VCaP (cell line): ENCODE measurements around the gene CCDC188.

Experiments
- H3K27ac ChIP-seq: fragments of 450-650 bp; 2 replicates; pipeline ENCODE4 v1.5.1; 2017
- CTCF ChIP-seq: fragments of 450-650 bp; conservative IDR thresholded peaks from 2 replicates; pipeline ENCODE4 v1.5.1; 2017; ENCODE audit warnings: mild to moderate bottlenecking, moderate library complexity

Gene CCDC188

GRCh38 chr22:20183101-20183500 is 32.2 kb upstream of the CCDC188 start:
- no peak overlapping the region for H3K27ac ChIP-seq
- TF ChIP-seq CTCF, result no peak

GRCh38 chr22:20182365-20182764 is 31.5 kb upstream of the CCDC188 start:
- H3K27ac ChIP-seq, result no peak overlapping the region
- no peak for TF ChIP-seq CTCF

- no peak overlapping the region for H3K27ac ChIP-seq
- TF ChIP-seq CTCF, result no peak
Observed at GRCh38 chr22:20181884-20182236, 31.0 kb upstream of the CCDC188 start.

- no peak for TF ChIP-seq CTCF
- H3K27ac ChIP-seq, result no peak overlapping the region
Observed at GRCh38 chr22:20181194-20181883, 30.5 kb upstream of the CCDC188 start.

GRCh38 chr22:20180640-20181039 is 29.8 kb upstream of the CCDC188 start:
- peak; percentile 14; the same call in 1 of the 2 replicates for TF ChIP-seq CTCF

GRCh38 chr22:20180245-20180630 is 29.4 kb upstream of the CCDC188 start:
- peak; percentile 64 for TF ChIP-seq CTCF
- H3K27ac ChIP-seq, result no peak overlapping the region

More at GRCh38 chr22:20180640-20181039, 29.8 kb upstream of the CCDC188 start:
- H3K27ac ChIP-seq, result no peak overlapping the region

GRCh38 chr22:20179455-20180244 is 28.8 kb upstream of the CCDC188 start:
- no peak for TF ChIP-seq CTCF
- no peak overlapping the region for H3K27ac ChIP-seq
